GM18870 (cell line): Measurements from ENCODE around the gene HEPN1.

Experiments used
- ATAC-seq: cut with Tn5 transposase; IDR thresholded peaks from one replicate; pipeline ENCODE4 v1.9.1; 2021; ENCODE audit warnings: moderate library complexity; ENCODE audit not compliant: unreplicated experiment

Gene HEPN1

GRCh38 chr11:124918950-124919349 lies at the start of gene HEPN1:
TSS of gene HEPN1 (plus strand) at chr11:124919250.
- no peak for ATAC-seq

GRCh38 chr11:124869331-124869730 lies 49.7 kb upstream of the HEPN1 start:
- ATAC-seq: no peak

GRCh38 chr11:124869856-124870387 lies 49.1 kb upstream of the HEPN1 start:
- no peak for ATAC-seq

GRCh38 chr11:124870430-124870829 lies 48.6 kb upstream of the HEPN1 start:
- no peak for ATAC-seq

- ATAC-seq: no peak
These were observed 46.8 kb upstream of the HEPN1 start for GRCh38 chr11:124872280-124872679.

- ATAC-seq: no peak
These were observed 46.3 kb upstream of the HEPN1 start for GRCh38 chr11:124872741-124873140.

GRCh38 chr11:124873951-124874350 lies 45.1 kb upstream of the HEPN1 start:
- no peak for ATAC-seq

- no peak for ATAC-seq
These were observed 44.3 kb upstream of the HEPN1 start for GRCh38 chr11:124874571-124875255.

GRCh38 chr11:124875401-124875800 lies 43.6 kb upstream of the HEPN1 start:
- ATAC-seq: no peak

- ATAC-seq: peak; percentile 58
These were observed 42.9 kb upstream of the HEPN1 start for GRCh38 chr11:124875943-124876817.

GRCh38 chr11:124876818-124877630 lies 42.0 kb upstream of the HEPN1 start:
- no peak for ATAC-seq

GRCh38 chr11:124877631-124877909 lies 41.5 kb upstream of the HEPN1 start:
- no peak for ATAC-seq

- no peak for ATAC-seq
These were observed 40.9 kb upstream of the HEPN1 start for GRCh38 chr11:124877910-124878758.

GRCh38 chr11:124878759-124879492 lies 40.1 kb upstream of the HEPN1 start:
- ATAC-seq: no peak

GRCh38 chr11:124879493-124880289 lies 39.4 kb upstream of the HEPN1 start:
- ATAC-seq: no peak

- no peak for ATAC-seq
These were observed 38.8 kb upstream of the HEPN1 start for GRCh38 chr11:124880290-124880611.

GRCh38 chr11:124880958-124881357 lies 38.1 kb upstream of the HEPN1 start:
- no peak for ATAC-seq

- no peak for ATAC-seq
These were observed 36.5 kb upstream of the HEPN1 start for GRCh38 chr11:124882339-124883071.
